IMR-90 (cell line): Measurements from ENCODE around the gene TBATA. TPM values are rescaled to one million over a fixed set of nuclear protein-coding genes. Genes with fewer than 3 reads are reported as not detected.

Experiments
- ATAC-seq: fragments of 200-7000 bp; cut with Tn5 transposase; 2 replicates; pipeline ENCODE4 v1.9.1; 2020; ENCODE audit warnings: low read depth, mild to moderate bottlenecking, moderate library complexity
- BruUV-seq: library from RNA; stranded (reverse); fragments of 400-500 nt; replicated peaks from 2 replicates; lab custom pipeline; 2021; lab: Mats Ljungman, UMichigan
- CTCF ChIA-PET: fragments of 300-600 bp; formaldehyde crosslinking; extraction: SDS; loops from one replicate; lab custom pipeline; 2021; ENCODE audit warnings: antibody characterized with exemption; lab: Yijun Ruan, JAX
- POLR2A ChIA-PET: fragments of 300-600 bp; sonication (Branson Sonifier 250); formaldehyde crosslinking; loops from one replicate; lab custom pipeline; 2022; ENCODE audit warnings: antibody characterized with exemption; ENCODE audit not compliant: unreplicated experiment; lab: Charles Lee
- DNase-seq: peaks from one replicate; pipeline ENCODE4 v3.0.0; 2013
- H2AFZ ChIP-seq: replicated peaks from 2 replicates; pipeline ENCODE3; 2013; ENCODE audit warnings: low read length, mild to moderate bottlenecking; ENCODE audit not compliant: poor library complexity
- H2AK5ac ChIP-seq: 2 replicates; pipeline ENCODE4 v1.6.1; 2013; ENCODE audit warnings: low read depth, low read length, inconsistent platforms
- H2AK9ac ChIP-seq: replicated peaks from 2 replicates; pipeline ENCODE3; 2013; ENCODE audit warnings: mild to moderate bottlenecking, low read depth, low read length, moderate library complexity; ENCODE audit not compliant: poor library complexity
- H2BK120ac ChIP-seq: 2 replicates; pipeline ENCODE4 v1.6.1; 2013; ENCODE audit warnings: low read depth, low read length, inconsistent platforms
- H2BK15ac ChIP-seq: 3 replicates; pipeline ENCODE4 v1.6.1; 2013; ENCODE audit warnings: low read depth, low read length, inconsistent platforms
- H2BK20ac ChIP-seq: 2 replicates; pipeline ENCODE4 v1.6.1; 2013; ENCODE audit warnings: low read depth, mild to moderate bottlenecking, inconsistent platforms, low read length, moderate library complexity
- H2BK5ac ChIP-seq: 2 replicates; pipeline ENCODE4 v1.6.1; 2013; ENCODE audit warnings: mild to moderate bottlenecking, low read depth, low read length, inconsistent platforms; ENCODE audit not compliant: poor library complexity, severe bottlenecking
- H3K14ac ChIP-seq: replicated peaks from 2 replicates; pipeline ENCODE4 v1.6.1; 2013; ENCODE audit warnings: low read depth, low read length, inconsistent platforms
- H3K18ac ChIP-seq: 2 replicates; pipeline ENCODE4 v1.6.1; 2013; ENCODE audit warnings: low read depth, low read length, control low read depth
- H3K23ac ChIP-seq: 2 replicates; pipeline ENCODE4 v1.6.1; 2013; ENCODE audit warnings: low read depth, low read length, inconsistent platforms
- H3K27ac ChIP-seq: 2 replicates; pipeline ENCODE4 v1.5.1; 2013; ENCODE audit warnings: mild to moderate bottlenecking, control low read depth, low read length; ENCODE audit not compliant: insufficient read depth
- H3K27me3 ChIP-seq: 2 replicates; pipeline ENCODE4 v1.6.1; 2013; ENCODE audit warnings: low read length; ENCODE audit not compliant: control insufficient read depth, insufficient read depth
- H3K36me3 ChIP-seq: 2 replicates; pipeline ENCODE4 v1.6.1; 2013; ENCODE audit warnings: low read length, mixed read lengths; ENCODE audit not compliant: control insufficient read depth, insufficient read depth
- H3K4ac ChIP-seq: 2 replicates; pipeline ENCODE4 v1.6.1; 2013; ENCODE audit warnings: low read depth, low read length, inconsistent platforms
- H3K4me1 ChIP-seq: 2 replicates; pipeline ENCODE4 v1.6.1; 2013; ENCODE audit warnings: low read length, mixed read lengths; ENCODE audit not compliant: control insufficient read depth, insufficient read depth
- H3K4me2 ChIP-seq: 2 replicates; pipeline ENCODE4 v1.6.1; 2013; ENCODE audit warnings: low read depth, mild to moderate bottlenecking, control low read depth, low read length, moderate library complexity
- H3K4me3 ChIP-seq: 2 replicates; pipeline ENCODE4 v1.5.1; 2013; ENCODE audit warnings: low read depth, mild to moderate bottlenecking, control low read depth, low read length, moderate library complexity; ENCODE audit not compliant: insufficient read depth
- H3K56ac ChIP-seq: 2 replicates; pipeline ENCODE4 v1.6.1; 2013; ENCODE audit warnings: low read length, inconsistent platforms; ENCODE audit not compliant: insufficient read depth; ENCODE audit errors: extremely low read depth
- H3K79me1 ChIP-seq, 2 experiments: 2 replicates each; pipeline ENCODE4 v1.6.1; 2013; ENCODE audit warnings: low read length in 2 of 2, inconsistent platforms in 1 of 2, low read depth in 1 of 2
- H3K9ac ChIP-seq: 2 replicates; pipeline ENCODE4 v1.6.1; 2013; ENCODE audit warnings: low read depth, low read length, control low read depth
- H3K9me1 ChIP-seq: 2 replicates; pipeline ENCODE4 v1.6.1; 2013; ENCODE audit warnings: low read length, inconsistent platforms; ENCODE audit not compliant: insufficient read depth
- H3K9me3 ChIP-seq: 2 replicates; pipeline ENCODE4 v1.6.1; 2013; ENCODE audit warnings: low read length; ENCODE audit not compliant: control insufficient read depth, insufficient read depth
- H4K20me1 ChIP-seq: 2 replicates; pipeline ENCODE4 v1.6.1; 2013; ENCODE audit warnings: low read length, inconsistent platforms; ENCODE audit not compliant: insufficient read depth
- H4K5ac ChIP-seq: 2 replicates; pipeline ENCODE4 v1.6.1; 2013; ENCODE audit warnings: mild to moderate bottlenecking, low read depth, low read length, control low read depth
- H4K8ac ChIP-seq, 2 experiments: 2 replicates each; pipeline ENCODE4 v1.6.1; 2013; ENCODE audit warnings: low read depth in 2 of 2, low read length in 2 of 2, control low read depth in 1 of 2, inconsistent platforms in 1 of 2
- H4K91ac ChIP-seq: 2 replicates; pipeline ENCODE4 v1.6.1; 2013; ENCODE audit warnings: low read depth, low read length, inconsistent platforms; ENCODE audit not compliant: insufficient read depth
- CEBPB ChIP-seq: IDR thresholded peaks from 2 replicates; pipeline ENCODE4 v1.6.1; 2012; ENCODE audit warnings: low read depth, low read length, improper control_type of control experiment
- CTCF ChIP-seq: conservative IDR thresholded peaks from 2 replicates; pipeline ENCODE4 v1.5.1; 2012; ENCODE audit warnings: mild to moderate bottlenecking, low read depth, low read length, improper control_type of control experiment
- FOS ChIP-seq: fragments of 150-350 bp; IDR thresholded peaks from 2 replicates; pipeline ENCODE4 v1.6.1; 2016; ENCODE audit warnings: low read depth, low read length
- MAZ ChIP-seq: IDR thresholded peaks from 2 replicates; pipeline ENCODE4 v1.6.1; 2012; ENCODE audit warnings: low read depth, mild to moderate bottlenecking, low read length, improper control_type of control experiment, moderate library complexity, borderline replicate concordance
- MXI1 ChIP-seq: IDR thresholded peaks from 2 replicates; pipeline ENCODE4 v1.6.1; 2012; ENCODE audit warnings: low read depth, mild to moderate bottlenecking, low read length, moderate library complexity, borderline replicate concordance
- RAD21 ChIP-seq: IDR thresholded peaks from 2 replicates; pipeline ENCODE4 v1.6.1; 2012; ENCODE audit warnings: low read length, improper control_type of control experiment
- RCOR1 ChIP-seq: IDR thresholded peaks from 2 replicates; pipeline ENCODE4 v1.6.1; 2012; ENCODE audit warnings: mild to moderate bottlenecking, low read length, improper control_type of control experiment; ENCODE audit not compliant: insufficient replicate concordance
- RFX5 ChIP-seq: IDR thresholded peaks from 2 replicates; pipeline ENCODE4 v1.8.0; 2012; ENCODE audit warnings: low read depth, mild to moderate bottlenecking, low read length, moderate library complexity
- WGBS, 2 experiments: methylation state at CpG; one replicate each; pipeline versions ENCODE4 v1.1.5 to v1.1.7; 2013; ENCODE audit warnings: missing lambda C conversion rate in 2 of 2; ENCODE audit not compliant: insufficient read length in 1 of 2; ENCODE audit errors: extremely low coverage in 2 of 2; 5-methylcytosine and 5-hydroxymethylcytosine counted together
- dilution Hi-C: fragments of 300-500 bp; cut with HindIII; formaldehyde crosslinking; loops from one replicate; pipeline ENCODE4 v1.14.3; 2018; ENCODE audit warnings: low sequenced_read_pairs; ENCODE audit not compliant: unreplicated experiment
- in situ Hi-C: fragments of 300-500 bp; cut with MboI; formaldehyde crosslinking; loops from 3 replicates; pipeline ENCODE4 v1.14.3; 2019; ENCODE audit warnings: low sequenced_read_pairs, inconsistent platforms, mixed read lengths
- intact Hi-C: fragments of 100-400 bp; cut with micrococcal nuclease; formaldehyde crosslinking; loops from 2 replicates; pipeline ENCODE4 v1.10.0; 2022
- polyA plus RNA-seq, 3 experiments: library from polyadenylated mRNA; depleted of rRNA; stranded (reverse); fragments of >200 nt; gene quantifications; 2 replicates each; pipeline ENCODE4 v1.2.3, GENCODE V29; 2012; ENCODE audit warnings: low replicate concordance in 1 of 3
- total RNA-seq: library from RNA; depleted of rRNA; stranded (reverse); fragments of >200 nt; gene quantifications from 2 replicates; pipeline ENCODE4 v1.2.3, GENCODE V29; 2012

TBATA gene
- total and polyA plus RNA-seq, 2 of the 4 experiments (the other 2 are of a cell fraction) = not detected

GRCh38 chr10:70804421-70804808, 19.2 kb upstream of the TBATA start:
- no peaks in the 10 kb centered on the region for H3K9me3 ChIP-seq
- no peak; the same call in 1 of the 2 replicates for ATAC-seq
- H2BK120ac ChIP-seq = no peak overlapping the region
- no peak overlapping the region for H3K4ac ChIP-seq
- no peak overlapping the region for H4K91ac ChIP-seq
- H3K27ac ChIP-seq = no peak overlapping the region
- H3K9ac ChIP-seq = no peak overlapping the region
- no peaks in the 10 kb centered on the region for H3K9me1 ChIP-seq
- no peaks in the 10 kb centered on the region for H3K79me1 ChIP-seq
- no peak overlapping the region for H3K4me2 ChIP-seq
- H3K27me3 ChIP-seq = peaks cover 27% of the 10 kb centered on the region
- H3K14ac ChIP-seq = no peak overlapping the region
- ChIA-PET CTCF (interaction anchor here (0.5 to 1.5 kb wide), 2 partner anchors 10 to 198 kb away, joined by 3 to 4 read pairs; no protein-coding TSS in a partner anchor), POLR2A (no interaction called here)
- dilution Hi-C loops (no loop called here), intact Hi-C loops (no loop called here), in situ Hi-C loops (no loop called here)
- H3K36me3 ChIP-seq = no peaks in the 10 kb centered on the region
- no peaks in the 10 kb centered on the region for H3K4me1 ChIP-seq
- no peak overlapping the region for H4K5ac ChIP-seq
- no peak overlapping the region for H3K23ac ChIP-seq
- H4K8ac ChIP-seq = no peak overlapping the region
- no peak overlapping the region for H3K18ac ChIP-seq
- no peak overlapping the region for H3K56ac ChIP-seq
- no peak overlapping the region for H2AK9ac ChIP-seq
- H3K4me3 ChIP-seq = no peak overlapping the region
- no peak overlapping the region for H2BK20ac ChIP-seq
- WGBS, 2 experiments = no CpG with 5 or more reads among the region's 2 CpGs
- H2BK15ac ChIP-seq = no peak overlapping the region
- DNase-seq = no peak
- BruUV-seq = no TSS peak
- no peaks in the 10 kb centered on the region for H4K20me1 ChIP-seq
- no peak for TF ChIP-seq RFX5
- no peak for TF ChIP-seq FOS
- no peak for TF ChIP-seq MAZ
- no peak for TF ChIP-seq CTCF
- no peak for TF ChIP-seq MXI1
- no peak for TF ChIP-seq CEBPB
- TF ChIP-seq RAD21 = no peak
- TF ChIP-seq RCOR1 = no peak
- H2AK5ac ChIP-seq = no peak overlapping the region
- no peak overlapping the region for H2AFZ ChIP-seq
- H2BK5ac ChIP-seq = no peak overlapping the region
